Measurements from ENCODE around the gene CTR9.

The CTR9 gene

DNA sequence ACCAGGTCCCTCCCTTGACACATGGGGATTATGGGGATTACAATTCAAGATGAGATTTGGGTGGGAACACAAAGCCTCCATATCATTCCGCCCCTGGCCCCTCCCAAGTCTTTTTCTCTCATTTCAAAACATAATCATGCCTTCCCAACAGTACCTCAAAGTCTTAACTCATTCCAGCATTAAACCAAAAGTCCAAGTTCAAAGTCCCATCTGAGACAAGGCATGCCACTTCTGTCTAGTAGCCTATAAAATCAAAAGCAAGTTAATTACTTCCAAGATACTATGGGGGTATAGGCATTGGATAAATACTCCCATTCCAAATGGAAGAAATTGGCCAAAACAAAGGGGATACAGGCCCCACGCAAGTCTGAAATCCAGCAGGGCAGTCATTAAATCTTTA lies 77.4 kb downstream of the CTR9 start:
- H3K4me3 ChIP-seq (ENCODE audit: low read depth, low read length, poor library complexity, severe bottlenecking) = no peak overlapping the region
- no peaks in the 10 kb centered on the region for H3K9me3 ChIP-seq (ENCODE audit: low read length)
- H3K9me2 ChIP-seq (ENCODE audit: low read depth, low read length) = no peaks in the 10 kb centered on the region

DNA sequence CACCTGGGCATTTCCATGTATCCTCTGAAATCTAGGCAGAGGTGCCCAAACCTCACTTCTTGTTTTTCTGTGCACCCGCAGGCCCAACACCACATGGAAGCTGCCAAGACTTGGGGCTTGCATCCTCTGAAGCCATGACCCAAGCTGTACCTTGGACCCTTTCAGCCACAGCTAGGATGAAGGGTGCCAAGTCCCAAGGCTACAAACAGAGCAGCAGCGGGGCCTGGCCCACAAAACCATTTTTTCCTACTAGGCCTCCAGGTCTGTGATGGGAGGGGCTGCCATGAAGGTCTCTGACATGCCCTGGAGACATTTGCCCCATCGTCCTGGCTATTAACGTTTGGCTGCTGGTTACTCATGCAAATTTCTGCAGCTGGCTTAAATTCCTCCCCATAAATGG lies 78.1 kb downstream of the CTR9 start:
- Histone ChIP-seq H3K4me1 (ENCODE audit: insufficient read depth, low read length, severe bottlenecking) (peaks cover 19% of the 10 kb centered on the region), H3K36me3 (ENCODE audit: insufficient read depth, low read length) (no peaks in the 10 kb centered on the region; the same call in 1 of the 2 replicates), H2AFZ (ENCODE audit: low read length) (no peak overlapping the region), H3K27ac (ENCODE audit: low read depth, low read length, poor library complexity, severe bottlenecking) (no peak overlapping the region), H4K20me1 (ENCODE audit: insufficient read depth, low read length) (no peaks in the 10 kb centered on the region), H3K4me3 (ENCODE audit: low read depth, low read length, poor library complexity, severe bottlenecking) (no peak overlapping the region), H3K27me3 (ENCODE audit: insufficient read depth, low read length) (no peaks in the 10 kb centered on the region), H3K79me2 (ENCODE audit: insufficient read depth, low read length) (no peaks in the 10 kb centered on the region), H3F3A (ENCODE audit: insufficient read depth, low read length) (no peaks in the 10 kb centered on the region), H3K4me2 (ENCODE audit: low read length) (no peak overlapping the region), H3K9ac (ENCODE audit: low read length) (no peak overlapping the region), H3K9me3 (ENCODE audit: low read length) (no peaks in the 10 kb centered on the region), H3K9me2 (ENCODE audit: low read depth, low read length) (no peaks in the 10 kb centered on the region)
- TF ChIP-seq, protein P1, sequence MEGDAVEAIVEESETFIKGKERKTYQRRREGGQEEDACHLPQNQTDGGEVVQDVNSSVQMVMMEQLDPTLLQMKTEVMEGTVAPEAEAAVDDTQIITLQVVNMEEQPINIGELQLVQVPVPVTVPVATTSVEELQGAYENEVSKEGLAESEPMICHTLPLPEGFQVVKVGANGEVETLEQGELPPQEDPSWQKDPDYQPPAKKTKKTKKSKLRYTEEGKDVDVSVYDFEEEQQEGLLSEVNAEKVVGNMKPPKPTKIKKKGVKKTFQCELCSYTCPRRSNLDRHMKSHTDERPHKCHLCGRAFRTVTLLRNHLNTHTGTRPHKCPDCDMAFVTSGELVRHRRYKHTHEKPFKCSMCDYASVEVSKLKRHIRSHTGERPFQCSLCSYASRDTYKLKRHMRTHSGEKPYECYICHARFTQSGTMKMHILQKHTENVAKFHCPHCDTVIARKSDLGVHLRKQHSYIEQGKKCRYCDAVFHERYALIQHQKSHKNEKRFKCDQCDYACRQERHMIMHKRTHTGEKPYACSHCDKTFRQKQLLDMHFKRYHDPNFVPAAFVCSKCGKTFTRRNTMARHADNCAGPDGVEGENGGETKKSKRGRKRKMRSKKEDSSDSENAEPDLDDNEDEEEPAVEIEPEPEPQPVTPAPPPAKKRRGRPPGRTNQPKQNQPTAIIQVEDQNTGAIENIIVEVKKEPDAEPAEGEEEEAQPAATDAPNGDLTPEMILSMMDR (IDR thresholded peaks at IDR 0.05; ENCODE audit: low read length) = no peak
- TF ChIP-seq EZH2 (IDR thresholded peaks at IDR 0.05; ENCODE audit: borderline replicate concordance, low read length) = no peak

More for the DNA sequence above, 77.4 kb downstream of the CTR9 start:
- no peak overlapping the region for H3K9ac ChIP-seq (ENCODE audit: low read length)
- no peak overlapping the region for H3K4me2 ChIP-seq (ENCODE audit: low read length)
- no peak for TF ChIP-seq EZH2 (IDR thresholded peaks at IDR 0.05; ENCODE audit: borderline replicate concordance, low read length)
- TF ChIP-seq, protein P1 (IDR thresholded peaks at IDR 0.05; ENCODE audit: low read length) = no peak
- H3F3A ChIP-seq (ENCODE audit: insufficient read depth, low read length) = no peaks in the 10 kb centered on the region
- no peaks in the 10 kb centered on the region for H3K27me3 ChIP-seq (ENCODE audit: insufficient read depth, low read length)
- H3K79me2 ChIP-seq (ENCODE audit: insufficient read depth, low read length) = no peaks in the 10 kb centered on the region
- no peaks in the 10 kb centered on the region for H4K20me1 ChIP-seq (ENCODE audit: insufficient read depth, low read length)
- H2AFZ ChIP-seq (ENCODE audit: low read length) = no peak overlapping the region
- H3K36me3 ChIP-seq (ENCODE audit: insufficient read depth, low read length) = no peaks in the 10 kb centered on the region; the same call in 1 of the 2 replicates
- peaks cover 26% of the 10 kb centered on the region for H3K4me1 ChIP-seq (ENCODE audit: insufficient read depth, low read length, severe bottlenecking)
- H3K27ac ChIP-seq (ENCODE audit: low read depth, low read length, poor library complexity, severe bottlenecking) = no peak overlapping the region

Data from OCI-LY1 (cell line).